Pancreas (tissue), 10 donors: ENCODE measurements around the gene AACS. TPM values are rescaled to one million over a fixed set of nuclear protein-coding genes. Genes with fewer than 3 reads are reported as not detected.

ENCODE experiments used
- ATAC-seq, 4 donors: fragments of 200-7000 bp; cut with Tn5 transposase; one replicate each; pipeline versions ENCODE4 v1.8.0 to v1.9.1; 2020; ENCODE audit warnings: mild to moderate bottlenecking in 4 of 4, moderate library complexity in 4 of 4
- DNase-seq, 6 donors: peaks; one replicate each; pipeline ENCODE4 v3.0.0-alpha.2; 2020
- FAIRE-seq: peaks from 2 replicates; lab custom pipeline; 2012; peaks lifted over from hg19 to GRCh38; lab: Jason Lieb, UNC
- H3K27ac ChIP-seq, 4 donors: fragments of 200-600 bp; sonication (generic); 1 replicate in 3 of 4; 2 replicates in 1 of 4; pipeline versions ENCODE4 v1.5.0 to v1.8.0; 2020
- H3K27me3 ChIP-seq, 4 donors: fragments of 200-600 bp; one replicate each; pipeline ENCODE4 v1.8.0; 2021
- H3K36me3 ChIP-seq, 3 donors: fragments of 200-600 bp; sonication (generic) in 1 of 3; one replicate each; pipeline versions ENCODE4 v1.5.0 to v1.8.0; 2020 to 2021
- H3K4me1 ChIP-seq, 3 donors: fragments of 200-600 bp; one replicate each; pipeline ENCODE4 v1.8.0; 2021
- H3K4me3 ChIP-seq, 4 donors: fragments of 200-600 bp; sonication (generic) in 2 of 4; one replicate each; pipeline versions ENCODE4 v1.5.0 to v1.8.0; 2020 to 2021
- H3K9me3 ChIP-seq, 4 donors: fragments of 200-600 bp; one replicate each; pipeline ENCODE4 v1.8.0; 2021
- CTCF ChIP-seq, 4 donors: fragments of 200-600 bp; sonication (generic) in 3 of 4; IDR thresholded peaks; one replicate each; pipeline versions ENCODE4 v1.5.0 to v1.8.0; 2021; ENCODE audit warnings: antibody characterized with exemption in 4 of 4
- WGBS, 2 donors: extraction: QIAGEN DNeasy Blood & Tissue Kit; methylation state at CpG; one replicate each; pipeline ENCODE4 v1.1.7; 2013; 5-methylcytosine and 5-hydroxymethylcytosine counted together
- intact Hi-C, 3 donors: fragments of 100-400 bp; cut with DNase I; formaldehyde crosslinking; loops; one replicate each; pipeline versions ENCODE4 v1.11.1 to v1.14.2; 2022
- polyA plus RNA-seq, 2 donors: library from polyadenylated mRNA; stranded (reverse); fragments of 200-250 nt; gene quantifications; one replicate each; pipeline ENCODE4 v1.2.3, GENCODE V29; 2013
- total RNA-seq, 6 donors: library from RNA; stranded (reverse); fragmentation: NEBNext Ultra II Directional in 4 of 6; extraction: Animal tissue kit (Norgen Biotek cat#: 25700) in 4 of 6; gene quantifications; one replicate each; pipeline versions ENCODE4 v1.2.1 to v1.2.4, GENCODE V29; 2021 to 2023
- donor health status: healthy with polysubstance abuse.
- donor health status: DM: no; HTN: no; CAD: no; lungs with moderate emphysema.
- donor health status: DM: no; HTN: no; CAD: no.
- donor health status: control.
- donor health status: control.
- donor health status: Bipolar disorder and iron deficiency.
- donor health status: DM: yes; HTN: yes; CAD: no.
- donor health status: DM: no; HTN: no; CAD: no.
- donor health status: DM: no; HTN: no; CAD: no.
- donor health status: DM: yes; HTN: yes; CAD: no.

Gene AACS
- total and polyA plus RNA-seq, 8 donors: 11.0 to 21.4 (median 15.5) TPM

GRCh38 chr12:125038976-125039625 lies 26.1 kb upstream of the AACS start:
- ATAC-seq (no peak), FAIRE-seq (no peak), DNase-seq (no peak)
- Histone ChIP-seq H3K4me3 (no peak overlapping the region), H3K27me3 (no peaks in the 10 kb centered on the region), H3K9me3 (no peaks in the 10 kb centered on the region), H3K36me3 (no peaks in the 10 kb centered on the region), H3K4me1 (no peaks in the 10 kb centered on the region), H3K27ac (no peak overlapping the region)
- intact Hi-C loops: no loop called here
- 69 to 76% methylated on average over 6 of the region's 6 CpGs for WGBS, 2 donors
- no peak for TF ChIP-seq CTCF (IDR thresholded peaks at IDR 0.05)

DNA sequence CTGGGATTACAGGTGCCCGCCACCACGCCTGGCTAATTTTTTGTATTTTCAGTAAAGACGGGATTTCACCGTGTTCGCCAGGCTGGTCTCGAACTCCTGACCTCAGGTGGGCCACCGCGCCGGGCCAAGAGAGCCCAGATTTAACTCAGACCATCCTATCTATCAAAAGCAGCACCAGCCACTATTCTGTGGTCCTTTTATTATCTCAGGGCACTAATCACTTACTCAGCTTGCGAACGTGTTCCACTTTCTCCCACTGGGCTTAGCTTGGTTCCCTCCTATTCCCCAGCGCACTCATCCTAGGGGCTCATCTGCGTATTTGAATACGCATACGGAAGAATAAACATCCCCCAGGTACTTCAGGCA lies 16.2 kb upstream of the AACS start:
- FAIRE-seq: no peak
- Histone ChIP-seq H3K27ac (no peak overlapping the region), H3K4me1 (no peaks in the 10 kb centered on the region), H3K27me3 (no peaks in the 10 kb centered on the region), H3K36me3 (no peaks in the 10 kb centered on the region), H3K9me3 (no peaks in the 10 kb centered on the region), H3K4me3 (peak overlapping the region; percentile 35 to 58 (median 51))
- DNase-seq: no peak
- intact Hi-C loops: no loop called here
- WGBS, 2 donors: 45 to 50% methylated on average over 15 of the region's 15 CpGs
- peak; percentile 21 to 43 (median 40) for ATAC-seq
- no peak for TF ChIP-seq CTCF (IDR thresholded peaks at IDR 0.05)

DNA sequence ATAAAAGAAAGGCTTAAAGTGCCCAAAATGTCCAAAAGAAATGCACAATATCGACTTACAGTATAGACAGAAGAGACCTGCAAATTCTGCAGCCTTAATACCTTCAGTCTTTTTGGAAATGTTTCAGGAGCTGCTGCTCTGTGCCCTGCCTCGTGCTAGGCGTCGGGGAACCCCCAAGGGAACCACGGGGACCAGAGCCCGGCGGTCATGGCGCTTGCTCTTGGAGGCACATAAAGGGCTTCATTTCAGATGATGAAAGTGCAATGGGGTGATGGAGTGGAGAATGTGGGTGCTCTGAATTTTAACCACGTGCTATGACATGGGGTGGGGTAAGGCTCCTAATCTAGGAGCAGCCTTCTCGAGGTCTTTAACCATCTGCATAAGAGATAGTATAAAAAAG lies 14.8 kb upstream of the AACS start:
- FAIRE-seq (no peak), ATAC-seq (no peak), DNase-seq (no peak)
- 88 to 90% methylated on average over 10 of the region's 10 CpGs for WGBS, 2 donors
- Histone ChIP-seq H3K4me1 (no peaks in the 10 kb centered on the region), H3K36me3 (no peaks in the 10 kb centered on the region), H3K9me3 (no peaks in the 10 kb centered on the region), H3K4me3 (no peak overlapping the region), H3K27ac (no peak overlapping the region), H3K27me3 (no peaks in the 10 kb centered on the region)
- intact Hi-C loops: no loop called here
- no peak for TF ChIP-seq CTCF (IDR thresholded peaks at IDR 0.05)

GRCh38 chr12:125050868-125051267 lies 14.4 kb upstream of the AACS start:
- DNase-seq: no peak
- 74 to 75% methylated on average over 3 of the region's 3 CpGs for whole genome bisulfite sequencing, 2 donors
- FAIRE-seq: no peak
- no peak for TF ChIP-seq CTCF (IDR thresholded peaks at IDR 0.05)
- Histone ChIP-seq H3K36me3 (no peaks in the 10 kb centered on the region), H3K4me1 (no peaks in the 10 kb centered on the region), H3K4me3 (no peak overlapping the region), H3K27me3 (no peaks in the 10 kb centered on the region), H3K9me3 (no peaks in the 10 kb centered on the region), H3K27ac (no peak overlapping the region)
- intact Hi-C loops: no loop called here
- no peak for ATAC-seq

DNA sequence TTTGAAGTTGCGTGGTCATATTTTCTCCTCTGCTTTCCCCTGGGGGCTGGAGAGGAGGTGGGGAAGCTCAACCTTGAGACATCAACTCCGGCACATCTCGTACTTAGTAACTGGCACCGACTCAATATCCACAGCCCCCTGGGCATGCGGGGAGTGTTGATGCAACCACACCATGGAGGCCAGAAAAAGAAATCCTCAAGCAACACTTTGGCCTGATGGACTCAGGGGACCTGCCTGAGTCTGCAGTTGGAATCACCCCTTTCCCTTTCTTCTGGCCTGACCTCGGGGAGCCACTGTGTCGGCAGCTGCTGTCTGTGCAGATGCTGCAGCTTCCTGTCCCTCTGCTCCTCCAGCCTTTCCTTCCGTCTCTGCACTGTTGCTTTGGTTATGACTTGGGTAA lies 11.4 kb upstream of the AACS start:
- intact Hi-C loops: no loop called here
- 70 to 83% methylated on average over 8 of the region's 8 CpGs for WGBS, 2 donors
- no peak for DNase-seq
- Histone ChIP-seq H3K9me3 (no peaks in the 10 kb centered on the region), H3K4me1 (no peaks in the 10 kb centered on the region), H3K27me3 (no peaks in the 10 kb centered on the region), H3K27ac (no peak overlapping the region), H3K36me3 (no peaks in the 10 kb centered on the region), H3K4me3 (no peak overlapping the region)
- FAIRE-seq: no peak
- TF ChIP-seq CTCF (IDR thresholded peaks at IDR 0.05): no peak
- no peak for ATAC-seq
